ENCODE measurements around the gene BCAS3.

DNA sequence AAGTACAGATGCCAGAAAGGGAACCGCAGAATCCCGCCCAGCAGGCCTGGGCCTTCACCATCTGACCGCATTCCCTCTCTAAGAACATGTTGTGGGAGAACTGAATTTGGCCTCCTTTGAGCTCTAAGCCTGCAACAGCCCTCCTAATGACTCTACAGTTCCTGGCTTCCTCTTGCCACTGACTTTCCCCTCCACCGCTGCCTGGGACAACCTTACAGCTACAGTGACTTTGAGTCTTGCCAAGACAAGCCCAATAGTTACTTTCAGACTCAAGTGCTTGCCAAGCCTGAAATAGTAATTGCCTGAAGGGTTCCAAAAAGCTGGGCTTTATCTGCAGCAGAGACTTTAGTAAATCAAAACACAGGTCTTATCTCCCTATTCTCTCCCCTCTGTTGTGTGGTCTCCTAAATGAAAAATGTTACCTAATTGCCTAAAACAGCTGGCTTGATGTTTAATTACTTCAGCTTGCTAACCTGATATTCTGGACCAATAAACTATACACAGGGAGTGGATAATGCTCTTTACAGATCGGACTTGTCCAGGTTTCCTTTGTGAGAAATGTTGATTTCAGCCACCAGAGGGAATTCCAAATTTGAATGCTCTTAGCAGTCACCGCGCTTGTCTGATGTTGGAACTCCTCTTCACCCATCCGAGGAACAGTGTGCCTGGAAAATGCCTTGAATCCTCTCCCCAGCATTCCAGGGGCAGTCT is 636.9 kb downstream of the BCAS3 start:
- TF ChIP-seq CTCF (IDR thresholded peaks at IDR 0.05), result no peak
- TF ChIP-seq POLR2A (IDR thresholded peaks at IDR 0.05), result no peak

Data from transverse colon (tissue), 3 donors.